ENCODE data around the gene ESRRB. TPM values are rescaled to one million over a fixed set of nuclear protein-coding genes. Genes with fewer than 3 reads are reported as not detected.
A peak's percentile ranks its signal among the peaks of the same experiment; 100 is the strongest.

Gene ESRRB
- polyA plus RNA-seq, 1 experiment, result not detected

DNA sequence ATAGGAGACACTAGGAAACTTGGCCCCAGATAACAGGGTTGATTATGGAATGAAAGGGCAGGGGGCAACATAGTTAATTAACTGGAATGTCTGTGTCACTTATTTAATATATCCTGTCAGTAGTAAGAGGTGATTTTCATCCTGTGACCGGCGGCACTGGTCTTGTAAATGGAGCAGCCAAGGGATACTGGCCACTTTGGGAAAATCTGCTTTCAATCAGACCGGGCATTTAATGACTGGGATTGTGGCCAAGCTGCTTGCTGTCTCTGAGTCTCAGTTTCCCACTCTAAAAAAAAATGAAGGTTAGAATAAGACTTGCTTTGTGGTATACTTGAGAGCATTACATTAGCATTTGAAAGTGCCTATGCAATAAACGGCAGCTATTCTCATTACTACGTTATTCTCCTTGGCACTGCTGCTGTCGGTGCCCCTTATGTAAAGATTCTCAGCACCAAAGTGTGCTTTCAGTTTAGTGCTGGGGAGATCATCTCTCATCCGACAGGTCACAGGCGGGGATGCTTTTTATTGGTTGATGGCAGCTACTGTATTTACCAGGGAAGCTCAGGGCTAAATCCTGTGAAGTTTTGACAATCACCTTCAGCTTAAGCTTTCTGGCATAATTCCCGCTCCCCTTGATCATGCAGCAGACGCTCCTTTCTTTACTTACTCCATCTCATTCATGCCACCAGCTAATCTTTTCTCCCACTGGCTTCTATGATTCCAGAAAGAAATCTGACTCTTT, 162.1 kb downstream of the ESRRB start:
- DNase-seq (ENCODE audit: low read depth, low spot score), result no peak
- Histone ChIP-seq H3K4me3 (ENCODE audit: low read depth, low read length) (no peak overlapping the region), H3K27me3 (ENCODE audit: control insufficient read depth, insufficient read depth, low read length) (no peaks in the 10 kb centered on the region), H3K27ac (ENCODE audit: low read depth, low read length) (no peak overlapping the region), H3K9me3 (ENCODE audit: control insufficient read depth, insufficient read depth, low read length) (no peaks in the 10 kb centered on the region)
- TF ChIP-seq, protein P1, sequence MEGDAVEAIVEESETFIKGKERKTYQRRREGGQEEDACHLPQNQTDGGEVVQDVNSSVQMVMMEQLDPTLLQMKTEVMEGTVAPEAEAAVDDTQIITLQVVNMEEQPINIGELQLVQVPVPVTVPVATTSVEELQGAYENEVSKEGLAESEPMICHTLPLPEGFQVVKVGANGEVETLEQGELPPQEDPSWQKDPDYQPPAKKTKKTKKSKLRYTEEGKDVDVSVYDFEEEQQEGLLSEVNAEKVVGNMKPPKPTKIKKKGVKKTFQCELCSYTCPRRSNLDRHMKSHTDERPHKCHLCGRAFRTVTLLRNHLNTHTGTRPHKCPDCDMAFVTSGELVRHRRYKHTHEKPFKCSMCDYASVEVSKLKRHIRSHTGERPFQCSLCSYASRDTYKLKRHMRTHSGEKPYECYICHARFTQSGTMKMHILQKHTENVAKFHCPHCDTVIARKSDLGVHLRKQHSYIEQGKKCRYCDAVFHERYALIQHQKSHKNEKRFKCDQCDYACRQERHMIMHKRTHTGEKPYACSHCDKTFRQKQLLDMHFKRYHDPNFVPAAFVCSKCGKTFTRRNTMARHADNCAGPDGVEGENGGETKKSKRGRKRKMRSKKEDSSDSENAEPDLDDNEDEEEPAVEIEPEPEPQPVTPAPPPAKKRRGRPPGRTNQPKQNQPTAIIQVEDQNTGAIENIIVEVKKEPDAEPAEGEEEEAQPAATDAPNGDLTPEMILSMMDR (IDR thresholded peaks at IDR 0.05; ENCODE audit: low read depth, low read length), result no peak
- CTCF ChIA-PET, result no interaction called here
- POLR2A ChIA-PET, result no interaction called here

DNA sequence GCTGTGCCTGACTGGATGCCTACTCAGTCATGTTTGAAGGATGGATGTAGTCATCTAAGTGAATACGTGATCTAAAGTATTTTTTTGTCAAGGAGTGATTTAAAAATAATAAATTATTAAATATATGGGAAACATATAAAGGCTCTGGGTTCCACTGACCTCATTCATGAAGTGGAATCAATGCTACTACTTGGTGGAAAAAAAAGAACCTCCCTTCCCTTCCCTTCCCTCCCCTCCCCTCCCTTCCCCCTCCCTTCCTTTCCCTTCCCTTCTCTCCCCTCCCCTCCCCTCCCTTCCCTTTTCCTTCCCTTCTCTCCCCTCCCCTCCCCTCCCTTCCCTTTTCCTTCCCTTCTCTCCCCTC, 162.7 kb downstream of the ESRRB start:
- Histone ChIP-seq H3K4me3 (ENCODE audit: low read depth, low read length) (no peak overlapping the region), H3K27me3 (ENCODE audit: control insufficient read depth, insufficient read depth, low read length) (no peaks in the 10 kb centered on the region), H3K9me3 (ENCODE audit: control insufficient read depth, insufficient read depth, low read length) (no peaks in the 10 kb centered on the region), H3K27ac (ENCODE audit: low read depth, low read length) (no peak overlapping the region)
- ChIA-PET CTCF (no interaction called here), POLR2A (no interaction called here)
- DNase-seq (ENCODE audit: low read depth, low spot score), result no peak
- TF ChIP-seq, protein P1 (IDR thresholded peaks at IDR 0.05; ENCODE audit: low read depth, low read length), result no peak

DNA sequence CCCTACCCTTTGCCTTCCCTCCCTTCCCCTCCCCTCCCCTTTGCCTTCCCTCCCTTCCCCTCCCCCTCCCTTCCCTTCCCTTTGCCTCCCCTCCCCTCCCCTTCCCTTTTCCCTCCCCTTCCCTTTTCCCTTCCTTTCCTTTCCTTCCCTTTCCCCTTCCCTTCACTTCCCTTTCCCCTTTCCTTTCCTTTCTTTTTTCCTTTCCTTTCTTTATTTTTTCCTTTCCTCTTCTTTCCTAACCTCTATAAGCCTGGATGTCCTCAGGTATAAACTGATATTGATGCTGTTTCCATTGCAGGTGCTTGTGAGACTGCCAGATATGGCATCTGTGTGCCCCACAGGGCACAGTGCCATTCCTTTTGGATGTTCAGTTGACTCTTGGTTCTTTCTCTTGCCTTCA, 163.2 kb downstream of the ESRRB start:
- no peak overlapping the region for H3K4me3 ChIP-seq (ENCODE audit: low read depth, low read length)
- TF ChIP-seq, protein P1 (IDR thresholded peaks at IDR 0.05; ENCODE audit: low read depth, low read length), result no peak
- no peak for DNase-seq (ENCODE audit: low read depth, low spot score)

DNA sequence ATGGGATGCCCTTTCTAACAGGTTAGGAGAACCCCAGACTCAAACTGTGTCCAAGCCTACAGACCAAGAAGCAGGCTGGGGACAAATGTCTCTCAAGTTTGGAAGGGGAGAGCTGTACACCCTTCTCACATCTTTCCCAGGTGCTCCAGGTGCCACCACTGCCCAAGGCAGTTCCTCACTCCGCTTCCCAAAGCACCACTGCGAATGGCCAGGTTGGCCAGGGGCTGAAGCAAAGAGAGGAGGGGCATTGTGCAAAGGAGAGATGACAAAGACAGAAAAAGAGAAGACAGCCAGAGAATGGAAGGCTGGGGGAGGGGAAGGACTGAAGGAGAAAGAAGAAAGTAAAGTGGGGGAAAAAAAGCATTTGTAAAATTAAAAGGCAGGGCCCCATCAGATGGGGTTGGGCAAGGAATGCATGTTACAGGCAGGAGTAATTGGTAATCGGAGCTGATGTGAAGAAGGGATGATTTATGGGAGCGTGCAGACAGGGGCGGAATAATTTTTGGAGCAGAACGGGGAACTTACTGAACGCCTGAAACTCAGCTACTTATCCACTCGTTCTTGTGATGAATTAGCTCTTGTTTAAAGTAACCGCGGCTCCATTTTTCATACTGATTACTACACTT, 165.8 kb downstream of the ESRRB start:
- no peaks in the 10 kb centered on the region for H3K27me3 ChIP-seq (ENCODE audit: control insufficient read depth, insufficient read depth, low read length)
- DNase-seq (ENCODE audit: low read depth, low spot score), result no peak
- ChIA-PET POLR2A (no interaction called here), CTCF (interaction anchor here (0.6 kb wide), 1 partner anchor 89 kb away, joined by 4 read pairs; no protein-coding TSS in a partner anchor)
- H3K4me3 ChIP-seq (ENCODE audit: low read depth, low read length), result no peak overlapping the region
- H3K27ac ChIP-seq (ENCODE audit: low read depth, low read length), result no peak overlapping the region
- H3K9me3 ChIP-seq (ENCODE audit: control insufficient read depth, insufficient read depth, low read length), result no peaks in the 10 kb centered on the region
- TF ChIP-seq, protein P1 (IDR thresholded peaks at IDR 0.05; ENCODE audit: low read depth, low read length), result no peak

More for the DNA sequence above, 163.2 kb downstream of the ESRRB start:
- ChIA-PET CTCF (no interaction called here), POLR2A (no interaction called here)
- no peaks in the 10 kb centered on the region for H3K9me3 ChIP-seq (ENCODE audit: control insufficient read depth, insufficient read depth, low read length)
- H3K27me3 ChIP-seq (ENCODE audit: control insufficient read depth, insufficient read depth, low read length), result no peaks in the 10 kb centered on the region
- no peak overlapping the region for H3K27ac ChIP-seq (ENCODE audit: low read depth, low read length)

DNA sequence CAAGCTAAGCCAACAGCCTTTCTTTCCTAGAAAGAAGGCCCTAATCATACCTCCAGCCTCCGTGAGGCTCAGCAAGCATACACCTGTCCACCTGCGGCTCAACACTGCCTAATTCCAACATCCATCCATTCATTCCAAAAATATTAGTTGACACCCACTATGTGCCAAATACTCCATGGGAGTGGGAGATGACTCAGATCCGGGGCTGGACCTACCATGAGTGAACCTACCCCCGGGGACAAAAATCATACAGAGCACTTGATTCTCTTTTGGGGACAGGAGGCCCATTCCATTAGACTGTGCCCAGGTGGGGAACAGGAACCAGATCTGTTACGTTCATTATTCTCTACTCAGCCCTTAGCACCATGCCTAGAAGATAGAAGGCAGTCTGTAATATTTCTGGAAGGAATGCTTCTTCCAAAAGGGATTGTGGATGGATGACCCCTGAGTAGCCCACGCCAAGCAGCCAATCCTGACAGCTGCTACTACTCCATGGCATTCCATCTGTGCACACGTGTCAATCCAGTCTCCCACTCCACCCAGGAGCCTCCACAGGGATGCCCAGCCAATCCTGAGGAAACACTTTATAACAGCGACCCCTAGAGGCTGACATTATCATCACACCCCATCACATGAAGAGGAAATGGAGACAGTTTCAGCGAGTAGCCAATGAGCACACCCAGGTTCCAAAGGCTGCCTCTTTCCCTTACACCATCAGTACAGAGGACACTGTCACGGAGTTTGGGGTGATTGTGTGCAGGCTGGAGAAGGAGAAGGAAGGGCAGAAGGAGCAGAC, 170.7 kb downstream of the ESRRB start:
- Histone ChIP-seq H3K9me3 (ENCODE audit: control insufficient read depth, insufficient read depth, low read length) (no peaks in the 10 kb centered on the region), H3K4me3 (ENCODE audit: low read depth, low read length) (no peak overlapping the region), H3K27me3 (ENCODE audit: control insufficient read depth, insufficient read depth, low read length) (no peaks in the 10 kb centered on the region), H3K27ac (ENCODE audit: low read depth, low read length) (no peak overlapping the region)
- POLR2A ChIA-PET, result no interaction called here
- CTCF ChIA-PET, result no interaction called here
- TF ChIP-seq, protein P1 (IDR thresholded peaks at IDR 0.05; ENCODE audit: low read depth, low read length), result peak; percentile 42
- no peak for DNase-seq (ENCODE audit: low read depth, low spot score)
